SK-N-SH treated with all-trans-retinoic acid at 6 μM for 48 hours (cell line): ENCODE data around the gene SMAD3.

ENCODE experiments used
- ARNTL ChIP-seq: fragments of 450-650 bp; formaldehyde crosslinking; IDR thresholded peaks from 2 replicates; pipeline ENCODE4 v1.5.0; 2020; ENCODE audit warnings: low read depth, mild to moderate bottlenecking, moderate library complexity, borderline replicate concordance
- CSDC2 ChIP-seq: fragments of 250-450 bp; sonication (Bioruptor Pico); IDR thresholded peaks from 2 replicates; pipeline ENCODE4 v1.5.0; 2020; ENCODE audit warnings: mild to moderate bottlenecking, moderate library complexity
- ESRRG ChIP-seq: fragments of 250-450 bp; sonication (Bioruptor Pico); IDR thresholded peaks from 2 replicates; pipeline ENCODE4 v1.6.1; 2021; ENCODE audit warnings: mild to moderate bottlenecking
- OSR1 ChIP-seq: fragments of 250-450 bp; sonication (Bioruptor Pico); IDR thresholded peaks from 2 replicates; pipeline ENCODE4 v1.8.0; 2022; ENCODE audit warnings: moderate library complexity, mild to moderate bottlenecking, inconsistent platforms
- PPARA ChIP-seq: fragments of 250-450 bp; sonication (Bioruptor Pico); IDR thresholded peaks from 2 replicates; pipeline ENCODE4 v1.5.0; 2020; ENCODE audit warnings: mild to moderate bottlenecking, borderline replicate concordance
- RARB ChIP-seq: fragments of 250-450 bp; sonication (Bioruptor Pico); IDR thresholded peaks from 2 replicates; pipeline ENCODE4 v1.8.0; 2021; ENCODE audit warnings: mild to moderate bottlenecking, moderate library complexity
- ZNF565 ChIP-seq: fragments of 450-650 bp; formaldehyde crosslinking; conservative IDR thresholded peaks from 2 replicates; pipeline ENCODE4 v1.5.0; 2020; ENCODE audit warnings: low read depth, mild to moderate bottlenecking, moderate library complexity
- ZNF8 ChIP-seq: fragments of 450-650 bp; formaldehyde crosslinking; IDR thresholded peaks from 2 replicates; pipeline ENCODE4 v1.5.0; 2020; ENCODE audit warnings: mild to moderate bottlenecking, moderate library complexity
- TF ChIP-seq, protein P1 (sequence below): fragments of 250-450 bp; sonication (Bioruptor Pico); IDR thresholded peaks from 2 replicates; pipeline ENCODE4 v1.8.0; 2020; ENCODE audit warnings: mild to moderate bottlenecking, moderate library complexity, borderline replicate concordance
- TF ChIP-seq, protein P2 (sequence below): fragments of 250-450 bp; sonication (Bioruptor Pico); IDR thresholded peaks from 2 replicates; pipeline ENCODE4 v1.5.1; 2020; ENCODE audit warnings: low read depth, mild to moderate bottlenecking, moderate library complexity
- TF ChIP-seq, protein P3 (sequence below): fragments of 250-450 bp; sonication (Bioruptor Pico); IDR thresholded peaks from 2 replicates; pipeline ENCODE4 v1.5.0; 2020; ENCODE audit warnings: mild to moderate bottlenecking, moderate library complexity

DNA sequence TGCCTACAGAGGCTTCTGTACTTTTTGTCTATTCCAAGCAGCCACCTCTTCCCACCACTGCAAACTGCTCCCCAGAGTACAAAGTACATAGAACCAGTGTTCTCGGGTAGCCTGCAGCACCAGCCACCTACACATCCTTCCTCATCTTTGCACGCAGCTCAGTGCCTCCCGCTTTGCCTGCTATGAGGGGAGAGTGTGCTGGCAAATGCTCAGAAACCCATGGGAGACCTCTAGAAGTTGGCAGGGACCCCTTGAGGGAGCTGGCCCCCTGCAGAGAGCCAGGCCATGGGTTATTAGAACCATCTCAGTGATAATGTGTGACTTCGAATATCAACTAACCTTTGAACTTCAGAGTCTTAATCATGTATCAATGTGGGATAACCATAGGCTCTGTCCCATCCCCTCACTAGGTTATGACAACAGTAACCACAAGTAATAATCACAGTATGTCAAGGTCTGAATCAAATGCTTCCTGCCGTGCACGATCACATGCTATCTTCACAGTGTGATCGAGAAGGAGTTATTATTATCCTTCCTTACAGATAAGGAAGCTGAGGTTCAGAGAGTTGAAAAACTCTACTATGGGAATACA, 22.8 kb upstream of the SMAD3 start:
- TF ChIP-seq CSDC2 (CRISPR knock-in tag) = no peak
- TF ChIP-seq, protein P1, sequence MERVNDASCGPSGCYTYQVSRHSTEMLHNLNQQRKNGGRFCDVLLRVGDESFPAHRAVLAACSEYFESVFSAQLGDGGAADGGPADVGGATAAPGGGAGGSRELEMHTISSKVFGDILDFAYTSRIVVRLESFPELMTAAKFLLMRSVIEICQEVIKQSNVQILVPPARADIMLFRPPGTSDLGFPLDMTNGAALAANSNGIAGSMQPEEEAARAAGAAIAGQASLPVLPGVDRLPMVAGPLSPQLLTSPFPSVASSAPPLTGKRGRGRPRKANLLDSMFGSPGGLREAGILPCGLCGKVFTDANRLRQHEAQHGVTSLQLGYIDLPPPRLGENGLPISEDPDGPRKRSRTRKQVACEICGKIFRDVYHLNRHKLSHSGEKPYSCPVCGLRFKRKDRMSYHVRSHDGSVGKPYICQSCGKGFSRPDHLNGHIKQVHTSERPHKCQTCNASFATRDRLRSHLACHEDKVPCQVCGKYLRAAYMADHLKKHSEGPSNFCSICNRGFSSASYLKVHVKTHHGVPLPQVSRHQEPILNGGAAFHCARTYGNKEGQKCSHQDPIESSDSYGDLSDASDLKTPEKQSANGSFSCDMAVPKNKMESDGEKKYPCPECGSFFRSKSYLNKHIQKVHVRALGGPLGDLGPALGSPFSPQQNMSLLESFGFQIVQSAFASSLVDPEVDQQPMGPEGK = no peak
- no peak for TF ChIP-seq OSR1 (CRISPR knock-in tag)
- no peak for TF ChIP-seq PPARA (CRISPR knock-in tag)
- no peak for TF ChIP-seq ESRRG (CRISPR knock-in tag)
- no peak for TF ChIP-seq ZNF565 (CRISPR knock-in tag)
- no peak for TF ChIP-seq RARB (CRISPR knock-in tag)
- TF ChIP-seq, protein P2, sequence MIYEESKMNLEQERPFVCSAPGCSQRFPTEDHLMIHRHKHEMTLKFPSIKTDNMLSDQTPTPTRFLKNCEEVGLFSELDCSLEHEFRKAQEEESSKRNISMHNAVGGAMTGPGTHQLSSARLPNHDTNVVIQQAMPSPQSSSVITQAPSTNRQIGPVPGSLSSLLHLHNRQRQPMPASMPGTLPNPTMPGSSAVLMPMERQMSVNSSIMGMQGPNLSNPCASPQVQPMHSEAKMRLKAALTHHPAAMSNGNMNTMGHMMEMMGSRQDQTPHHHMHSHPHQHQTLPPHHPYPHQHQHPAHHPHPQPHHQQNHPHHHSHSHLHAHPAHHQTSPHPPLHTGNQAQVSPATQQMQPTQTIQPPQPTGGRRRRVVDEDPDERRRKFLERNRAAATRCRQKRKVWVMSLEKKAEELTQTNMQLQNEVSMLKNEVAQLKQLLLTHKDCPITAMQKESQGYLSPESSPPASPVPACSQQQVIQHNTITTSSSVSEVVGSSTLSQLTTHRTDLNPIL (CRISPR knock-in tag) = no peak
- TF ChIP-seq, protein P3, sequence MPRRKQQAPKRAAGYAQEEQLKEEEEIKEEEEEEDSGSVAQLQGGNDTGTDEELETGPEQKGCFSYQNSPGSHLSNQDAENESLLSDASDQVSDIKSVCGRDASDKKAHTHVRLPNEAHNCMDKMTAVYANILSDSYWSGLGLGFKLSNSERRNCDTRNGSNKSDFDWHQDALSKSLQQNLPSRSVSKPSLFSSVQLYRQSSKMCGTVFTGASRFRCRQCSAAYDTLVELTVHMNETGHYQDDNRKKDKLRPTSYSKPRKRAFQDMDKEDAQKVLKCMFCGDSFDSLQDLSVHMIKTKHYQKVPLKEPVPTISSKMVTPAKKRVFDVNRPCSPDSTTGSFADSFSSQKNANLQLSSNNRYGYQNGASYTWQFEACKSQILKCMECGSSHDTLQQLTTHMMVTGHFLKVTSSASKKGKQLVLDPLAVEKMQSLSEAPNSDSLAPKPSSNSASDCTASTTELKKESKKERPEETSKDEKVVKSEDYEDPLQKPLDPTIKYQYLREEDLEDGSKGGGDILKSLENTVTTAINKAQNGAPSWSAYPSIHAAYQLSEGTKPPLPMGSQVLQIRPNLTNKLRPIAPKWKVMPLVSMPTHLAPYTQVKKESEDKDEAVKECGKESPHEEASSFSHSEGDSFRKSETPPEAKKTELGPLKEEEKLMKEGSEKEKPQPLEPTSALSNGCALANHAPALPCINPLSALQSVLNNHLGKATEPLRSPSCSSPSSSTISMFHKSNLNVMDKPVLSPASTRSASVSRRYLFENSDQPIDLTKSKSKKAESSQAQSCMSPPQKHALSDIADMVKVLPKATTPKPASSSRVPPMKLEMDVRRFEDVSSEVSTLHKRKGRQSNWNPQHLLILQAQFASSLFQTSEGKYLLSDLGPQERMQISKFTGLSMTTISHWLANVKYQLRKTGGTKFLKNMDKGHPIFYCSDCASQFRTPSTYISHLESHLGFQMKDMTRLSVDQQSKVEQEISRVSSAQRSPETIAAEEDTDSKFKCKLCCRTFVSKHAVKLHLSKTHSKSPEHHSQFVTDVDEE (CRISPR knock-in tag) = no peak
- no peak for TF ChIP-seq ZNF8 (CRISPR knock-in tag)
- TF ChIP-seq ARNTL (CRISPR knock-in tag) = no peak
